H1 (cell line): ENCODE data around the gene TSPAN2. TPM values are rescaled to one million over a fixed set of nuclear protein-coding genes. Genes with fewer than 3 reads are reported as not detected.

Experiments used
- CTCF ChIA-PET: fragments of 300-600 bp; sonication (Branson Sonifier 250); formaldehyde crosslinking; loops from one replicate; lab custom pipeline; 2021; ENCODE audit not compliant: partially characterized antibody; lab: Charles Lee
- POLR2A ChIA-PET: fragments of 300-600 bp; sonication (Branson Sonifier 250); formaldehyde crosslinking; loops from one replicate; lab custom pipeline; 2021; ENCODE audit warnings: inconsistent platforms; ENCODE audit not compliant: partially characterized antibody; lab: Charles Lee
- DNase-seq, 2 experiments: peaks; one replicate each; pipeline versions ENCODE4 v3.0.0 to v3.0.0-alpha.2; 2010 to 2022; ENCODE audit warnings: low spot score in 2 of 2, low read depth in 1 of 2, mixed read lengths in 1 of 2
- FAIRE-seq: peaks from 2 replicates; lab custom pipeline; 2011; peaks lifted over from hg19 to GRCh38; lab: Jason Lieb, UNC
- H2AFZ ChIP-seq: 2 replicates; pipeline ENCODE4 v1.8.1; 2012; ENCODE audit warnings: low read length, inconsistent platforms
- H2AK5ac ChIP-seq: 2 replicates; pipeline ENCODE4 v1.6.1; 2013; ENCODE audit warnings: low read depth, low read length
- H2BK120ac ChIP-seq: replicated peaks from 2 replicates; pipeline ENCODE3; 2013; ENCODE audit warnings: low read depth, low read length, inconsistent platforms
- H2BK12ac ChIP-seq: 2 replicates; pipeline ENCODE4 v1.6.1; 2013; ENCODE audit warnings: low read depth, low read length
- H2BK15ac ChIP-seq: 2 replicates; pipeline ENCODE4 v1.6.1; 2013; ENCODE audit warnings: low read length
- H2BK20ac ChIP-seq: 2 replicates; pipeline ENCODE4 v1.6.1; 2013; ENCODE audit warnings: low read length
- H2BK5ac ChIP-seq: 2 replicates; pipeline ENCODE4 v1.6.1; 2013; ENCODE audit warnings: low read depth, low read length
- H3K14ac ChIP-seq: 2 replicates; pipeline ENCODE4 v1.6.1; 2013; ENCODE audit warnings: inconsistent platforms; ENCODE audit not compliant: insufficient read length
- H3K18ac ChIP-seq: 2 replicates; pipeline ENCODE4 v1.6.1; 2013; ENCODE audit warnings: low read length; ENCODE audit errors: extremely low read depth
- H3K23ac ChIP-seq: 2 replicates; pipeline ENCODE4 v1.6.1; 2013; ENCODE audit warnings: inconsistent platforms; ENCODE audit not compliant: insufficient read length
- H3K23me2 ChIP-seq: 2 replicates; pipeline ENCODE4 v1.6.1; 2013; ENCODE audit warnings: low read depth, low read length
- H3K27ac ChIP-seq: 2 replicates; pipeline ENCODE4 v1.6.1; 2011; ENCODE audit warnings: low read depth, low read length, inconsistent platforms
- H3K27me3 ChIP-seq, 4 experiments: replicated peaks in 1 of 4; 1 replicate in 1 of 4; 2 replicates in 3 of 4; pipeline versions ENCODE4 v1.6.1 to v1.8.1; 2011 to 2013; ENCODE audit warnings: low read length in 3 of 4, mild to moderate bottlenecking in 3 of 4, inconsistent platforms in 2 of 4, mixed read lengths in 2 of 4, moderate library complexity in 1 of 4; ENCODE audit not compliant: control insufficient read depth in 3 of 4, insufficient read depth in 3 of 4; ENCODE audit errors: extremely low read depth in 1 of 4
- H3K36me3 ChIP-seq, 4 experiments: 2 replicates each; pipeline versions ENCODE4 v1.6.1 to v1.8.1; 2011 to 2013; ENCODE audit warnings: mild to moderate bottlenecking in 4 of 4, low read length in 3 of 4, moderate library complexity in 2 of 4, control low read depth in 1 of 4, inconsistent platforms in 1 of 4; ENCODE audit not compliant: insufficient read depth in 4 of 4, control insufficient read depth in 2 of 4
- H3K4ac ChIP-seq: replicated peaks from 2 replicates; pipeline ENCODE3; 2013; ENCODE audit warnings: low read length, low read depth, mixed read lengths, inconsistent platforms; ENCODE audit not compliant: insufficient read length
- H3K4me1 ChIP-seq, 4 experiments: replicated peaks in 1 of 4; 1 replicate in 1 of 4; 2 replicates in 3 of 4; pipeline versions ENCODE4 v1.6.1 to v1.8.1; 2011 to 2013; ENCODE audit warnings: low read length in 3 of 4, inconsistent platforms in 2 of 4, mixed read lengths in 1 of 4; ENCODE audit not compliant: insufficient read depth in 4 of 4, control insufficient read depth in 3 of 4
- H3K4me2 ChIP-seq, 2 experiments: 2 replicates each; pipeline versions ENCODE4 v1.6.1 to v1.8.1; 2011 to 2013; ENCODE audit warnings: low read depth in 2 of 2, low read length in 2 of 2, control low read depth in 1 of 2, inconsistent platforms in 1 of 2, mild to moderate bottlenecking in 1 of 2; ENCODE audit not compliant: insufficient read depth in 1 of 2
- H3K4me3 ChIP-seq, 4 experiments: fragments of 200-600, 300-600 bp in 1 of 4; sonication (generic), shearing (Covaris generic), sonication (Bioruptor Twin) in 1 of 4; 2 replicates each; pipeline versions ENCODE4 v1.5.1 to v1.8.1; 2011 to 2016; ENCODE audit warnings: low read length in 4 of 4, low read depth in 3 of 4, control low read depth in 2 of 4, inconsistent platforms in 2 of 4, mild to moderate bottlenecking in 2 of 4, mixed read lengths in 1 of 4, moderate library complexity in 1 of 4; ENCODE audit not compliant: insufficient read depth in 2 of 4; ENCODE audit errors: extremely low read depth in 1 of 4
- H3K56ac ChIP-seq: replicated peaks from 2 replicates; pipeline ENCODE3; 2013; ENCODE audit warnings: low read depth, mild to moderate bottlenecking, mixed read lengths, low read length, inconsistent platforms; ENCODE audit not compliant: insufficient read length
- H3K79me1 ChIP-seq: 2 replicates; pipeline ENCODE4 v1.6.1; 2013; ENCODE audit warnings: low read depth, low read length, control low read depth
- H3K79me2 ChIP-seq, 2 experiments: 2 replicates each; pipeline versions ENCODE4 v1.6.1 to v1.8.1; 2012 to 2013; ENCODE audit warnings: low read length in 2 of 2, mild to moderate bottlenecking in 2 of 2, inconsistent platforms in 1 of 2; ENCODE audit not compliant: insufficient read depth in 2 of 2, control insufficient read depth in 1 of 2
- H3K9ac ChIP-seq, 4 experiments: replicated peaks in 1 of 4; 1 replicate in 1 of 4; 2 replicates in 3 of 4; pipeline versions ENCODE4 v1.6.1 to v1.8.1; 2011 to 2013; ENCODE audit warnings: low read depth in 3 of 4, low read length in 3 of 4, control low read depth in 2 of 4, mild to moderate bottlenecking in 2 of 4, moderate library complexity in 2 of 4, inconsistent platforms in 1 of 4; ENCODE audit errors: extremely low read depth in 1 of 4
- H3K9me3 ChIP-seq, 2 experiments: 2 replicates each; pipeline versions ENCODE4 v1.6.1 to v1.8.1; 2012 to 2013; ENCODE audit warnings: mild to moderate bottlenecking in 2 of 2, moderate library complexity in 2 of 2, control low read depth in 1 of 2, inconsistent platforms in 1 of 2, low read depth in 1 of 2, low read length in 1 of 2, mixed read lengths in 1 of 2; ENCODE audit not compliant: insufficient read depth in 2 of 2
- H4K20me1 ChIP-seq, 2 experiments: replicated peaks in 1 of 2; 2 replicates each; pipeline versions ENCODE3 to v1.8.1; 2011 to 2013; ENCODE audit warnings: inconsistent platforms in 2 of 2, low read length in 2 of 2, mild to moderate bottlenecking in 1 of 2; ENCODE audit not compliant: insufficient read depth in 2 of 2, control insufficient read depth in 1 of 2
- H4K5ac ChIP-seq: 2 replicates; pipeline ENCODE4 v1.6.1; 2013; ENCODE audit warnings: low read length, low read depth, mixed read lengths, inconsistent platforms; ENCODE audit not compliant: insufficient read length
- H4K8ac ChIP-seq: 2 replicates; pipeline ENCODE4 v1.8.0; 2013; ENCODE audit warnings: mild to moderate bottlenecking, moderate library complexity, low read length, inconsistent platforms; ENCODE audit not compliant: insufficient read depth; ENCODE audit errors: extremely low read depth
- H4K91ac ChIP-seq: replicated peaks from 2 replicates; pipeline ENCODE3; 2013; ENCODE audit warnings: low read length, mixed read lengths, inconsistent platforms; ENCODE audit not compliant: insufficient read length
- ASH2L ChIP-seq: fragments of 200-600, 300-600 bp; sonication (generic); IDR thresholded peaks from one replicate; pipeline ENCODE4 v1.7.1; 2017; ENCODE audit warnings: low read length
- ATF2 ChIP-seq: IDR thresholded peaks from 2 replicates; pipeline ENCODE4 v1.6.1; 2012; ENCODE audit warnings: low read length, inconsistent platforms
- ATF3 ChIP-seq: IDR thresholded peaks from 2 replicates; pipeline ENCODE4 v1.6.1; 2011; ENCODE audit warnings: low read depth, mild to moderate bottlenecking, low read length; ENCODE audit not compliant: insufficient read depth
- BACH1 ChIP-seq: IDR thresholded peaks from 2 replicates; pipeline ENCODE4 v1.6.1; 2012; ENCODE audit warnings: low read length, improper control_type of control experiment
- CBX5 ChIP-seq: fragments of 300-800, 300-1000 bp; sonication (generic); IDR thresholded peaks from 2 replicates; pipeline ENCODE4 v1.7.1; 2016; ENCODE audit warnings: antibody characterized with exemption, low read length, low read depth
- CHD2 ChIP-seq: IDR thresholded peaks from 2 replicates; pipeline ENCODE4 v1.6.1; 2012; ENCODE audit warnings: low read length, improper control_type of control experiment
- GABPA ChIP-seq: IDR thresholded peaks from 2 replicates; pipeline ENCODE4 v1.6.1; 2011; ENCODE audit warnings: mild to moderate bottlenecking, low read length, moderate library complexity, borderline replicate concordance; ENCODE audit not compliant: insufficient read depth
- GTF2F1 ChIP-seq: IDR thresholded peaks from 2 replicates; pipeline ENCODE4 v1.6.1; 2012; ENCODE audit warnings: low read depth, low read length, improper control_type of control experiment, borderline replicate concordance
- JUND ChIP-seq: IDR thresholded peaks from 2 replicates; pipeline ENCODE4 v1.6.1; 2011; ENCODE audit warnings: mild to moderate bottlenecking, improper control_type of control experiment, low read length
- NRF1 ChIP-seq: IDR thresholded peaks from 2 replicates; pipeline ENCODE4 v1.6.1; 2011; ENCODE audit warnings: mild to moderate bottlenecking, low read depth, low read length, improper control_type of control experiment
- POLR2A ChIP-seq, 2 experiments: IDR thresholded peaks; 1 replicate in 1 of 2; 2 replicates in 1 of 2; pipeline ENCODE4 v1.6.1; 2011; ENCODE audit warnings: low read depth in 2 of 2, low read length in 2 of 2, mild to moderate bottlenecking in 2 of 2; ENCODE audit errors: control extremely low read depth in 1 of 2
- TBP ChIP-seq: IDR thresholded peaks from 2 replicates; pipeline ENCODE4 v1.6.1; 2011; ENCODE audit warnings: low read depth, low read length, improper control_type of control experiment
- YY1 ChIP-seq: IDR thresholded peaks from 2 replicates; pipeline ENCODE4 v1.6.1; 2011; ENCODE audit warnings: low read depth, mild to moderate bottlenecking, low read length
- polyA plus RNA-seq, 7 experiments: library from polyadenylated mRNA; depleted of rRNA in 3 of 7; stranded (reverse) in 5 of 7; unstranded in 2 of 7; fragments of >200 nt in 5 of 7; fragments of 200-250 nt in 2 of 7; gene quantifications; 1 replicate in 5 of 7; 2 replicates in 1 of 7; 4 replicates in 1 of 7; pipeline versions ENCODE4 v1.2.1 to v1.2.3, GENCODE V29; 2011 to 2013; ENCODE audit warnings: missing spikeins in 2 of 7, mixed read lengths in 2 of 7
- total RNA-seq: library from RNA; stranded (reverse); fragmentation: NEBNext Ultra II Directional; extraction: Animal tissue kit (Norgen Biotek cat#: 25700); gene quantifications from 2 replicates; pipeline ENCODE4 v1.2.1, GENCODE V29; 2021
- TF ChIP-seq, protein P1 (sequence below): IDR thresholded peaks from 2 replicates; pipeline ENCODE4 v1.6.1; 2012; ENCODE audit warnings: inconsistent platforms

Gene TSPAN2
- total and polyA plus RNA-seq, 2 of the 8 experiments (the other 6 are each of a cell fraction or from before 2014, with no cell fraction given) = 7.4 to 14.2 TPM

DNA sequence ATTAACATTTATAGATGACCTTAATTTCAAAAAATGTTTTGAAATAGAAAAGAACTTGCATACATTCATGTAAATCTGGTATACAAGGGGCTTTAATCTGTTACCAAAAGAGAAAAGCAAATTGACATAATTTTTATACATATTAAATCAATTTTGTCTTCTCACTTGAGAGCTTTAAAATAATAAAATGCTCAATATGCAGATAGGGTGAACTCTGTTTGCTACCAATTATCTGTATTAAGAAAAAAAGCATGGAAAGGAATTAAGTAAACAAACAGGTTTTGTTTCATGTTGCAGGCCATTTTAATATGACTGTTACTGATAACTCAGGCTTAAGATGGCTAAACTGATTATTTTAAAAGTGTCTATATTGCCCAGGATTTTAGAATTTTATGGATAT, 65.7 kb downstream of the TSPAN2 start:
- Histone ChIP-seq H3K4ac (no peak overlapping the region), H3K56ac (no peak overlapping the region), H3K23me2 (no peaks in the 10 kb centered on the region), H3K79me1 (no peaks in the 10 kb centered on the region), H4K5ac (no peak overlapping the region), H3K4me3 (no peak overlapping the region), H3K23ac (no peak overlapping the region), H2BK20ac (no peak overlapping the region), H3K36me3 (no peaks in the 10 kb centered on the region), H2AFZ (no peak overlapping the region), H2BK5ac (no peak overlapping the region), H2AK5ac (no peak overlapping the region), H2BK120ac (no peak overlapping the region), H2BK15ac (no peak overlapping the region), H4K20me1 (no peaks in the 10 kb centered on the region), H2BK12ac (no peak overlapping the region), H4K91ac (no peak overlapping the region), H3K27ac (no peak overlapping the region), H3K14ac (no peak overlapping the region), H3K4me1 (no peaks in the 10 kb centered on the region), H3K79me2 (no peaks in the 10 kb centered on the region), H3K4me2 (no peak overlapping the region), H4K8ac (no peak overlapping the region), H3K9ac (no peak overlapping the region), H3K27me3 (no peaks in the 10 kb centered on the region), H3K18ac (no peak overlapping the region), H3K9me3 (peaks cover 7 to 9% of the 10 kb centered on the region in 2 experiments; a peak in 3 of 4 replicates)
- POLR2A ChIA-PET = no interaction called here
- FAIRE-seq (no peak), DNase-seq (no peak)
- TF ChIP-seq ATF3 (no peak), ATF2 (no peak), JUND (no peak), CBX5 (no peak), CHD2 (no peak), POLR2A (IDR thresholded peaks at IDR 0.05; ENCODE audit: control extremely low read depth in 1 of 2, low read depth in 2 of 2, low read length in 2 of 2) (no peak), GTF2F1 (no peak), TBP (no peak), NRF1 (no peak), BACH1 (no peak), YY1 (no peak), ASH2L (no peak), GABPA (no peak)
- TF ChIP-seq, protein P1, sequence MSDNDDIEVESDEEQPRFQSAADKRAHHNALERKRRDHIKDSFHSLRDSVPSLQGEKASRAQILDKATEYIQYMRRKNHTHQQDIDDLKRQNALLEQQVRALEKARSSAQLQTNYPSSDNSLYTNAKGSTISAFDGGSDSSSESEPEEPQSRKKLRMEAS = no peak
- CTCF ChIA-PET = interaction anchor here (1.6 kb wide), 1 partner anchor 29 kb away, joined by 4 read pairs; no protein-coding TSS in a partner anchor
